ENCODE measurements around the gene NPFFR2.
"Not testable (repeated sequence)": the region's sequence is repeated elsewhere in the genome, so short reads cannot be mapped to it uniquely, and the experiment has no call there.

The NPFFR2 gene

DNA sequence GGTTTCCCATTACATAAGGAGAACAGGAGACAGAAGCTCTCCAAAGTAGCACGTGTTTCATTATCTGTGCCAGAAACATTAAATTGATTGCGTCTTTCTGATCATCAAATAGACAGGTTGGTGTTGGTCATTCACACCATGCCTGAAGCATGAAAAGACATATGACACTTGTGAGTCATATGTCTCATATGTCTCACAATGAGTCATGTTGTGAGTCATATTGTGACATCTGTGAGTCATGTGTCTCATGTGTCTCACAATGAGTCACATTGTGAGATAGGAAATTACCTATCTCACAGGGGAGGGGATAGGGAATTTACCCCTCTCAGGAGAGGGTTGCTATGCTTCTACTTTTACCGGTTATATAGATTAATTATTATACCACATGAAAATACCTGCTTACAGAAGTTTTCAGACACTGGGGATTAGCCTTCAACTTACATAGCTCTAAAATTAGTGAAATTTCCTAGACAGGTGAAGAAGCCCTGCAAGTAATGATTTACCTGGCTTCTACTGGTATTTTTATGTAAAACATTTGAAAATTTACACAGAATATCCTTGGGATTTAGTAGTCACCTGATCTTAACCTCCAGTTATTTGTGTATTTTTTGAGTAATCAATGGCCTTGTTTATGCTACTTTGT, 80.8 kb downstream of the NPFFR2 start:
- DNase-seq (ENCODE audit: low read depth): no peak

- no peak for DNase-seq (ENCODE audit: low read depth)
These were observed 86.2 kb downstream of the NPFFR2 start for GRCh38 chr4:72118017-72118416.

GRCh38 chr4:72119946-72120345, 88.1 kb downstream of the NPFFR2 start:
- DNase-seq (ENCODE audit: low read depth): no peak

DNA sequence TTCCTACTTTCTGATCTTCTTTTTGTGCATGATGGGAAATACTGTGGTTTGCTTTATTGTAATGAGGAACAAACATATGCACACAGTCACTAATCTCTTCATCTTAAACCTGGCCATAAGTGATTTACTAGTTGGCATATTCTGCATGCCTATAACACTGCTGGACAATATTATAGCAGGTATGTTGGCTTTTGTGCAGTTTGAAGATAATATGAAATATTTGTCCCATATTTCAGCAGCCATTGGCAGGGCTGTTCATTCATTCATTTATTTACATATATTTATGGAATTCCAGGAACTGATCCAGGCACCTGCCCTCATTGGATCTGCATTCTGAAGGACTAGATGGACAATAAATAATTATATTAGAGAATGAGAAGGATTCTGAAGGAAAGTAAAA, 96.9 kb downstream of the NPFFR2 start:
- DNase-seq (ENCODE audit: low read depth): no peak

GRCh38 chr4:72136429-72136828, 104.6 kb downstream of the NPFFR2 start:
- no peak for DNase-seq (ENCODE audit: low read depth)

GRCh38 chr4:72139997-72140396, 108.2 kb downstream of the NPFFR2 start:
- not testable (repeated sequence) for DNase-seq (ENCODE audit: low read depth)

DNA sequence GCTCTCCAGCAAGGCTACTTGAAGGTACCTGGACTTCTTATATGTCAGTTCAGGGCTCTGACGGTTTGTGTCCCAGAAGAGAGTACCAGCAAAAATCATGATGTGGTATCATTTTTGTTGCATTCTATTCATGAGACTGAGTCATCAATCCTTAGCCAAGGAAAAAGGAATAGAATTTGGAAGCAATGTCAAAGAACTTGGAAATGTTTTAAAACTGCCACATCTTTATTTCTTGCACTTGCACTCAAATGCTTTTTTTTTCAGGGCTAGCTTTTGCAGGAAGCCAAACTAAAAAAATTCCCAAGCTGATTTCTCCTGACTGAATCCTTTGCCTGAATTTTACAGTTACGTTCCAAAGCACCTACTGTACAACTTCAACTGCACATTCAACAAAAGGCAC, 112.4 kb downstream of the NPFFR2 start:
- DNase-seq (ENCODE audit: low read depth): no peak

DNA sequence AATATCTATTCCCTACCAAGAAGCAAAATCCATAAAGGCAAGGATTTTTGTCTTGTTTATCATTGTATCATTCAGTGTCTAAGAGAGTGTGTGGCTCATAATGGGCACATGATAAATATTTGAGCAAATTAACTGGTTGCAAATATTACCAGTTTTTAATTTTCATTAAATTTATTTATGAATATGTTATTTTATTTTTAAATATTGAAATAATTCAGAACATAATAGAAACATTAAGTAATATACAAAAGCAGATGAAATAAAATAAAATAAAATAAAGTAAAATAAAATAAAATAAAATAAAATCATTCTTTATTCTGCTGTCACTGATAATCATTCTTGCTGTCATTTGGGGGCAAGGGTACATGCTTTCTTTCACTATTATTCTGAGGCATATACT, 120.9 kb downstream of the NPFFR2 start:
- no peak for DNase-seq (ENCODE audit: low read depth)

DNA sequence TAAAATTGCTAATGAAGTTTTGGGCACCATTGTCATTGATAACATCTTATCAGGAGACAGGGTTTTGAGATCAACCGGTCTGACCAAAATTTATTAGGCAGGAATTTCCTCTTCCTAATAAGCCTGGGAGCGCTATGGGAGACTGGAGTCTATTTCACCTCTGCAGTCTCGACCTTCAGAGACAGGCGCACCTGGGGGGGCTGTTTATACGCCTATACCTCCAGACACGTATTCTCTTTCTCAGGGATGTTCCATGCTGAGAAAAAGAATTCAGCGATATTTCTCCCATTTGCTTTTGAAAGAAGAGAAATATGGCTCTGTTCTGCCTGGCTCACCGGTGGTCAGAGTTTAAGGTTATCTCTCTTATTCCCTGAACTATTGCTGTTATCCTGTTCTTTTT, 121.8 kb downstream of the NPFFR2 start:
- not testable (repeated sequence) for DNase-seq (ENCODE audit: low read depth)

DNA sequence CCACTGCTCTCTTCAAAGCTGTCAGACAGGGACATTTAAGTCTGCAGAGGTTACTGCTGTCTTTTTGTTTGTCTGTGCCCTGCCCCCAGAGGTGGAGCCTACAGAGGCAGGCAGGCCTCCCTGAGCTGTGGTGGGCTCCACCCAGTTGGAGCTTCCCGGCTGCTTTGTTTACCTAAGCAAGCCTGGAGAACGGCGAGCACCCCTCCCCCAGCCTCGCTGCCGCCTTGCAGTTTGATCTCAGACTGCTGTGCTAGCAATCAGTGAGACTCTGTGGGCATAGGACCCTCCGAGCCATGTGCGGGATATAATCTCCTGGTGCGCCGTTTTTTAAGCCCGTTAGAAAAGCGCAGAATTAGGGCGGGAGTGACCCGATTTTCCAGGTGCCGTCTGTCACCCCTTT, 137.5 kb downstream of the NPFFR2 start:
- DNase-seq (ENCODE audit: low read depth): not testable (repeated sequence)

DNA sequence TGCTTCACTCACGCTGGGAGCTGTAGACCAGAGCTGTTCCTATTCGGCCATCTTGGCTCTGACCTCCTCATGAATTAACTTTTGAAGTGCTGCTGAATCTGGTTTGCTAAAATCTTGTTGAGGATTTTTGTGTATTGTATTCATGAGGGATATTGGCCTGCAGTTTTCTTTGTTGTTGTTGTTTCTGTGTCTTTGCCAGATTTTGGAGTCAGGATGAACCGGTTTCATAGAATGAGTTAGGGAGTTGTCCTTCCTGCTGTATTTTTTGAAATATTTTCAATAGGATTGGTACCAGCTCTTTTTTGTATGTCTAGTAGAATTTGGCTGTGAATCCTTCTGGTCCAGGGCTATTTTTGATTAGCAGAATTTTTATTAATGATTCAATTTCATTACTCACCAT, 138.1 kb downstream of the NPFFR2 start:
- no peak for DNase-seq (ENCODE audit: low read depth)

DNA sequence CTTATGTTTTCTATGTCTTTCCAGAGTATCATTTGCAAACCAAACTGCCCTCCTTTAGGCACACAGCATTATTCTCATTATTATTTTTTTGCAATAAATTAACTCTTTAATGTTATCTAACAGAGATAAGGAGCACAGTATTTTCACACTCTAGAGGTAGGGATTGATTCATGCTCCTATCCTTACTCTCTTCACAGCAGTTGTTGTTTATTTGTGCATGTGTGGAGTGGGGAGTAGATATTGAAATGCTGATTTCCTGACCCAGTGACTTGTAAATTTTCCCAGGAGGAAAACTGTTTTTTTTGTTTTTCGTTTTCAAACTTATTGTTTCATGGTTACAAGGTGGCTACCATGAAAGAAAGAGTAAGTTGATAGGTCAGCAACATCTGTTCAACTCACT, 140.0 kb downstream of the NPFFR2 start:
- no peak for DNase-seq (ENCODE audit: low read depth)

GRCh38 chr4:72179342-72179741, 147.5 kb downstream of the NPFFR2 start:
- no peak for DNase-seq (ENCODE audit: low read depth)

- no peak for DNase-seq (ENCODE audit: low read depth)
These were observed 154.9 kb downstream of the NPFFR2 start for GRCh38 chr4:72186714-72187113.

- no peak for DNase-seq (ENCODE audit: low read depth)
These were observed 162.2 kb downstream of the NPFFR2 start for GRCh38 chr4:72194046-72194445.

- no peak for DNase-seq (ENCODE audit: low read depth)
These were observed 162.7 kb downstream of the NPFFR2 start for GRCh38 chr4:72194453-72194852.

Measured in fibroblast of gingiva (primary cell).